ENCODE results near the gene STAM. TPM values are rescaled to one million over a fixed set of nuclear protein-coding genes. Genes with fewer than 3 reads are reported as not detected.

Gene STAM
- total and polyA plus RNA-seq, 2 donors (not counting 3 experiments of a cell fraction or from before 2014, with no cell fraction given), result 17.7 to 20.0 TPM

- POLR2A ChIA-PET, result no interaction called here
These were observed 85.7 kb downstream of the STAM start for GRCh38 chr10:17729630-17730029.

More at GRCh38 chr10:17729630-17730029, 85.7 kb downstream of the STAM start:
- no peaks in the 10 kb centered on the region for H3K27me3 ChIP-seq (ENCODE audit: control insufficient read depth in 2 of 2, insufficient read depth in 2 of 2, low read length in 2 of 2)
- H3K4me1 ChIP-seq (ENCODE audit: control insufficient read depth, extremely low read depth, insufficient read depth, low read length), result no peaks in the 10 kb centered on the region
- TF ChIP-seq FOS (IDR thresholded peaks at IDR 0.05; ENCODE audit: borderline replicate concordance, insufficient read depth, low read length), result no peak
- TF ChIP-seq POLR2AphosphoS5 (IDR thresholded peaks at IDR 0.05; ENCODE audit: insufficient read depth, low read depth, low read length), result no peak
- TF ChIP-seq EZH2 (IDR thresholded peaks at IDR 0.05; ENCODE audit: borderline replicate concordance, low read depth, low read length, severe bottlenecking), result no peak
- TF ChIP-seq POLR2A (IDR thresholded peaks at IDR 0.05; ENCODE audit: low read depth, low read length), result no peak
- no peak for TF ChIP-seq MYC (IDR thresholded peaks at IDR 0.05; ENCODE audit: low read depth, low read length)
- TF ChIP-seq, protein P1, sequence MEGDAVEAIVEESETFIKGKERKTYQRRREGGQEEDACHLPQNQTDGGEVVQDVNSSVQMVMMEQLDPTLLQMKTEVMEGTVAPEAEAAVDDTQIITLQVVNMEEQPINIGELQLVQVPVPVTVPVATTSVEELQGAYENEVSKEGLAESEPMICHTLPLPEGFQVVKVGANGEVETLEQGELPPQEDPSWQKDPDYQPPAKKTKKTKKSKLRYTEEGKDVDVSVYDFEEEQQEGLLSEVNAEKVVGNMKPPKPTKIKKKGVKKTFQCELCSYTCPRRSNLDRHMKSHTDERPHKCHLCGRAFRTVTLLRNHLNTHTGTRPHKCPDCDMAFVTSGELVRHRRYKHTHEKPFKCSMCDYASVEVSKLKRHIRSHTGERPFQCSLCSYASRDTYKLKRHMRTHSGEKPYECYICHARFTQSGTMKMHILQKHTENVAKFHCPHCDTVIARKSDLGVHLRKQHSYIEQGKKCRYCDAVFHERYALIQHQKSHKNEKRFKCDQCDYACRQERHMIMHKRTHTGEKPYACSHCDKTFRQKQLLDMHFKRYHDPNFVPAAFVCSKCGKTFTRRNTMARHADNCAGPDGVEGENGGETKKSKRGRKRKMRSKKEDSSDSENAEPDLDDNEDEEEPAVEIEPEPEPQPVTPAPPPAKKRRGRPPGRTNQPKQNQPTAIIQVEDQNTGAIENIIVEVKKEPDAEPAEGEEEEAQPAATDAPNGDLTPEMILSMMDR (IDR thresholded peaks at IDR 0.05; ENCODE audit: extremely low read depth in 1 of 2, insufficient read depth in 1 of 2, low read depth in 1 of 2, low read length in 2 of 2), result no peak
- TF ChIP-seq MAX (IDR thresholded peaks at IDR 0.05; ENCODE audit: insufficient read depth, insufficient read length), result no peak
- no peak for TF ChIP-seq JUN (IDR thresholded peaks at IDR 0.05; ENCODE audit: borderline replicate concordance, insufficient read depth, insufficient read length, low read depth)
- BruUV-seq (replicated peaks), result no TSS peak
- H3K36me3 ChIP-seq (ENCODE audit: control insufficient read depth in 2 of 2, extremely low read depth in 1 of 2, insufficient read depth in 2 of 2, low read length in 2 of 2), result no peaks in the 10 kb centered on the region
- no peak overlapping the region for H3K4me2 ChIP-seq (ENCODE audit: insufficient read depth, low read length)
- H3K9me1 ChIP-seq (replicated peaks; ENCODE audit: control insufficient read depth, extremely low read depth, insufficient read depth, low read length), result no peaks in the 10 kb centered on the region
- H3K4me3 ChIP-seq (replicated peaks in 1 of 3; ENCODE audit: insufficient read depth in 1 of 3, low read depth in 1 of 3, low read length in 3 of 3), result no peak overlapping the region
- no peak overlapping the region for H2AFZ ChIP-seq (ENCODE audit: low read depth, low read length)
- H4K20me1 ChIP-seq (replicated peaks; ENCODE audit: control insufficient read depth, extremely low read depth, insufficient read depth, low read length), result no peaks in the 10 kb centered on the region
- DNase-seq (ENCODE audit: low read depth, low spot score) (no peak), FAIRE-seq (no peak)
- dilution Hi-C loops (cut with MboI; ENCODE audit: extremely low pct_ligation_motif_present, low sequenced_read_pairs), result no loop called here
- CTCF ChIA-PET, result no interaction called here
- no peaks in the 10 kb centered on the region for H3K9me3 ChIP-seq (replicated peaks; ENCODE audit: control insufficient read depth, insufficient read depth, low read length)
- no peak overlapping the region for H3K27ac ChIP-seq (ENCODE audit: insufficient read depth, low read depth, low read length)
- H3K79me2 ChIP-seq (ENCODE audit: control insufficient read depth, insufficient read depth, low read length), result no peaks in the 10 kb centered on the region
- intact Hi-C loops (cut with micrococcal nuclease), result no loop called here
- H3K9ac ChIP-seq (replicated peaks; ENCODE audit: extremely low read depth, insufficient read depth, low read length), result no peak overlapping the region
